ENCODE data around the gene PHF24.

GRCh38 chr9:34976441-34976840 lies 18.4 kb downstream of the PHF24 start:
- TF ChIP-seq SUZ12 (IDR thresholded peaks at IDR 0.05) (no peak), FOXM1 (IDR thresholded peaks at IDR 0.05; ENCODE audit: borderline replicate concordance) (no peak), CTBP1 (IDR thresholded peaks at IDR 0.05; ENCODE audit: borderline replicate concordance) (no peak), ZNF384 (IDR thresholded peaks at IDR 0.05) (no peak)
